UCSD-AML1 (cell line): Measurements from ENCODE around the gene SYT7.

ENCODE experiments used
- DNase-seq: peaks from one replicate; lab custom pipeline; 2025; ENCODE audit not compliant: unreplicated experiment; lab: John Stamatoyannopoulos, UW

Gene SYT7

DNA sequence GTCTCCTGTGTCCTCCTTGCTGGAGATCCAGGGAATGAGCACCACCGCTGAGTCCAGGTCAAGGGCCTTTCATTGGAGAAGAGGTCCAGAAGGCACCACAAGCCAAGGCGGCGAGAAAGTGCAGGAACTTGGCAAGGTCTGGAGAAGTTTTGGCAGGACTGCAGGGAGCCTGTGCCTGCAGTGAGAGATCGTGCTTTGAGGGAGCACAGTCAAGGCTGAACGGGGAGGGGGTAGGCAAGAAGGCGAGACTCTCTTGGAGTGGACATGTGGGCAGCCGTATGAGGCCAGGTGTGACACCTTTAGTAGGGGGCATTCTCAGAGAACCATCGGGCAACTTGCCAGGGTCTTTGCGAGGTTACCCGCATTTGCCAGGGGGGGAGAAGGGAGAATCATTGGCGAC is 41.9 kb downstream of the SYT7 start:
- no peak for DNase-seq

- no peak for DNase-seq
Observed at GRCh38 chr11:61538636-61538961, 42.3 kb downstream of the SYT7 start.

DNA sequence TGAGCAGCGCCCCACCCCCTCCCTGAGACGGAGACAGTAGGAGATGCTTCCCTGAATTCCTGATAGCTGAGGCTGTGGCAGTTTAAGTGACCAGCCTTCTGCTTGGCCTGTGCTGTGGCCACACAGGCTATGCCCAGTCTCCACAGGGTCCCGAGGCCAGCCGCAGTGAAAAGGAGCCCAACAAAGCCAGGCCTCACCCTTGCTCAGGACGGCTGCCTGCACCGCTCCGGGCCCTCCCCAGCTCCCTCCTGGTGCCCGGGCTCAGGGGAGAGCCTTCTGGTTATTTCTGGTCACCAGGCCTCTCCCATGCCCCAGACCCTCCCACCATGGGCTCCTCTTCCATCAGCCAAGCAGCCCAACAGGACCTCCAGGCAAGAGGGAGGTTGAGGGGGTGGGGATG is 43.5 kb downstream of the SYT7 start:
- DNase-seq: no peak

DNA sequence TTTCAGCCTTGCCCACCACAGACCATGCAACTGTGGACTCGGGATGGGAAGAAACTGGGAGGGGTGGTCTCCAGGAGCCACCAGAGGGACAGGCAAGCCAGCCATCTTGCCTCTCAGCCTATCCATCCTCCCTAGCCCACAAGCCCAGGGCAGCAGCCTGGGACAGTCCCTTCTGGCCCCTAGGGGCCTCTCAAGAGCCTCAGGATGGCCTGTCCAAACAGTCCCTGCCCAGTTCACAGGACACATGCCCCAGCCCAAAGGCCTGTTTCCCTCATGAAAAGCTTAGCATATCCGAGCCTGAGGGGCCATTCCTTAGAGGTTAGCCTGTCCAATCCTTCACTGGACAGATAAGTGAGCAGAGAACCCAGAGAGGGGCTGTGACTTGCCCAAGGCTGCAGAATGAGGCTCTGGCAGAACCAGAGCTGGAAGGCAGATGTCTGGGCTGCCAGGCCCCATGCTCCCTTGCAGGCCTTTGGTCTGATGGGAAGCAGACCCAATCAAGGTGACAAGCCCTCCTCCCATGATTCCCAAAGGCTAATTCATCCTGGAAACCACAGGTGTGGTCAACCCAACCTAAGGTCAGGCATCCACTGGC is 44.1 kb downstream of the SYT7 start:
- DNase-seq: no peak

GRCh38 chr11:61535998-61536675 is 44.7 kb downstream of the SYT7 start:
- DNase-seq: no peak

- DNase-seq: no peak
Observed at GRCh38 chr11:61534933-61535839, 45.7 kb downstream of the SYT7 start.

DNA sequence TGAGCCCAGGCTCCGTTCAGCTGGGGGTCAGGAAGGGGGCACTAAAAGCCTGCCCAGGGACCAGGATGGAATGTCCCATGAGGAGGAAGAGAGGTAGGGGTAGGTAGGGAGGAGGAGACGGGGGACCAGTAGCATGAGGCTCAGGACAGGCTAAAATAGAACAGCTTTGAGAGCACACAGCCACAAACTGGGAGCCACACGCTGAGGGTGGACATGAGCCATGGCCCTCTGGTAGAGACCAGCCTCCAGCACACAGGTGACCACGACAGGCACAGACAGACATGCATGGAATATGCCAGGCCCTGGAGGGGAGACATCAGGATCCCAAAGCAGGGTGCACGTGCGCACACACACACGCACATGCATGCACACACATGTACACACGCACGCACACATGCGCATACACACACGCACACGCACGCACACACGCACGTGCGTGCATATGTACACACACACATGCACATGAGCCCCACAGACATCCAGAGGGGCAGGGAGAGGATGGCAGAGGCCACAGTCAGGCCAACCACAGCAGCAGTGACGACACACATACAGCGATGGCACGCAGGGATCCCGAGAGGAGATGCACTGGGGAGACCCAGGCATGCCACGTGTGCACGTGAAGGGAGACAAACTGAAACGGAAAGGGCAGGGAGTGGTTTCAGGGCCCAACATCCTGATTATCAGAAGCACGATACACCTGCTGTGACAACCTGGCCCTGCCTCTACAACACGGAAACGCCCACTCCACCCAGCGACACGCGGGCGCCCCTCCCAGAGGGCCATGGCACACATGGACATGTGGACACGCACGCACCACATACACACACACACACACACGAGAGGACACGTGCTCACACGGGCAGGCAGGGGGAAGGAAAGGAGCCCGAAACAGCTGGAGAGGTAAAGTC is 46.6 kb downstream of the SYT7 start:
- no peak for DNase-seq

GRCh38 chr11:61533401-61533800 is 47.5 kb downstream of the SYT7 start:
- no peak for DNase-seq

DNA sequence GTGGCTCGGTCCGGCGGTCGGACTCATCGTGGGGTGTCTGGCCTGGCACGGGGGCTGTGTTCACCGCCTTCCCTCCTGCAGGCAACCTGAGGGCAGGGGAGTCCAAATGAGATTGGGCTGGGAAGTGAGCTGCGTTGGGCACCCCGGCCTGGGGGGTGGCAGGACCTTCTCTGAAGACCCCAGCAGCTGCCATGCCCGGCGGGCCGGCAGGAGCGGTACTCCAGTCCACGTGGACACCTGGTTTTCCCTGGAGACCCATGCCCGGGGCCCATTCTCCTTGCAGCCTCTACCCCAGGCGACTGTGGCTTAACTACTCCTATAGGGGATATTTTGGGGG is 47.9 kb downstream of the SYT7 start:
- no peak for DNase-seq

DNA sequence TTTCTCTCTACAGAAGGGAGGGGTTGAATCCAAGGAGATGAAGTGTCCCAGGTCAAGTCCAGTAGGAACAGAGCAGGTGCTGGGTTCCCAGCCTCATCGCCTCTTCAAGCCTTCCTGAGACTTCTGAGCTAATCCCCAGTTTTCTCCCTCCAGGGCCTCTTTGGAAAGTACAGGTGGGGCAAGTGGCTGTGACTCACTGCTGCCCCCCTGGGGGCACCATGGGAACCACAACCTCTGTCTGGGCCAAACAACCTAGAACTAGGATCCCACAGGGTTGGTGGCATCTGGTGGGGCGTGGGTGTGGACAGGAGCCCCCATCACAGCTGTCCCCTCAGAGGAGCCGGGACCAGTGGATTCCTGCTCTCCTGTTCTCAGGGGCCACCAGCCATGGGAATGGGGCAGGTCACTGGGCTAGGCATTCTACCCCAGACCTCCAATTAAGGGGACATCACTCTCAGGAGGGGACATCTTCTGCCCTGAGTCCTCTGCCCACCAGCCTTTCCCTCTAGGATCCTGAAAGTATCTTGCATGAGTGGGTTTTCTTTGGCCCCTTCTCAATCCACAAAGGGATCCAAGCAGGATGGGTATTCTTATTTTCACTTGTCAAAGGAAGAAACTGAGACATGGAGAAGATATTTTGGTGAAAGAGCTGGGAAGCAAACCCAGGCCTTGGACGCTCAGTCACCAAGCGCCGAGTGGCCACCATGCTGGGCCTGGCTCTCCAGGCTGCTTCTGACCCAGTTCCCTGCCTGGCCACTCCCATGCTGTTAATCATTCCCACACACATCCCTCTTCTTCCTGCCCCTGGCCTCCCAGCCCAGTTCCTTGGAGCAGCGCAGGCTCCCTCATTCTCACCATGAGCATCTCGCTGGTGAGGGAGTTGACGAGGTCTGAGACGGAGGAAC is 48.5 kb downstream of the SYT7 start:
- DNase-seq: peak; percentile 40

DNA sequence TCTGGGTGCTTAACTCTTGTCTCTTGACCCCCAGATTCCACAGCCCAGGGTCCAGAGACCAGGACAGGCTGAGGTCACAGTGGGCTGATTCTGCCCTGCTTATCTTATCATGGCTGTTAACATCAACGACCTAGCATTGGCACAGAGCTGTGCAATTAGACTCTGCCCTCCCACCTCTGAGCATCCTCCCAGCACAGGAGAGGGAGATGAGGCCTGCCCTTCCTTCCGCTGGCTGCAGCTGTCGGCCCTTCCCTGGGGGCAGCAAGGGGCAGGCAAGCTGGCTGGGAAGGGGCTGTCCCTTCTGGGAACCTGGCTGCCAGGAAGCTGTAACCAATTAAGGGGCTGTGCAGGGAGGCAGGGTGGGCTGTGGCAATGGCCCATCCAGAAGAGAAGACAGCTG is 49.8 kb downstream of the SYT7 start:
- no peak for DNase-seq

GRCh38 chr11:61529537-61530225 is 51.2 kb downstream of the SYT7 start:
- no peak for DNase-seq

DNA sequence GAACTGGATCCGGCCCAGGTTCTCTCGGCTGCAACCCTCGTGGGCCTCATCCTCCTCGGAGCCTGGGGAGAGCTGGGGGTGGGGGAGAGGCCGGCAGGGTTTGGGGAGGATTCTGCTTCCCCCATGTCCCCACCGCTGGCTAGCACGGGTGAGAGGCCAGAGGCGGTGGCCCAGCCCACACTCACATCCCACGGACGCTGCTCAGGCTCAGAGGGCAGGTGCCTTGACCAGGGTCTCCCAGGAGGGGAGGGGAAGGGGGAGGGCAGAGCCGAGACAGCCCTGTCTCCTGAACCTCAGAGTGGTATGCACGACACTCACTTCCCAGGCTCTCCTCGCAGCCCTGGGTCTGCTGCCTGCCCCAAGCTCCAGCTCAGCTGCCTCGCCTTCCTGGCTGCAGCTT is 52.8 kb downstream of the SYT7 start:
- DNase-seq: no peak

DNA sequence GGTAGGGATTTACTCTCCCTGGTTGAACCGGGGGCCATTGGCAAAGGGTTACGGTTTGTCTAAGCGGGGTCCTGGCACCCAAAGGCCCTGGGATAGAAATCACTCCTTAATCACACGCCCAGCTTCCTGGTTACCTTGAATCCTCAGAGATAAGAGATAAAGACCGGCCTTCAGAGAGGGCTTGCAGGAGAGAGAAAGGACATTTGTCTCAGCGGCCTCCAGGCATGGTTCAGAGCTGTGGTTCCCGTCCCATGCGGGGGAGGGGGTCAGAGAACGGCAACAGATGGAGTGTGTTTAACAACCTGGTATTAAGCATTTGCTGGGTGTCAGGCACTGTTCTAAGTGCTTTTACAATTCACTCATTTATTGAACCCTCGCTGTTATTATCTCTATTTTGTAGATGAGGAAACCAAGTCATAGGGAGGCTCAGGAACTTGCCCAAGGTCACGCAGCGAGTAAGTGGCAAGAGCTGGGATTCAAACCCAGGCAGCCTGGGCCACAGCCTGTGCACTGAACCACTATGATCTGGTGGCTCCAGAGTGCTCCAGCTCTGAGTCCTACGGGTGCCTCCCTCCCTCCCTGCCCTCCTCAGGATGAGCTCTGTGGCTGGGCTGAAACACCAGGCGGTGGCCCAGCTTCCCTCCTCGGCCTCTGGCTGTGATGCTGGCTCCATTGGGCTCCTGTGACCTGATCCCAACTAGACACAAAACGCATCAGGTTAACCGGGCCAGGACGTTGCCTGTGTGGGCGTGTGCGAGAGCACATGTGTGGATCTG is 53.7 kb downstream of the SYT7 start:
- no peak for DNase-seq

- DNase-seq: no peak
Observed at GRCh38 chr11:61526229-61526628, 54.6 kb downstream of the SYT7 start.

DNA sequence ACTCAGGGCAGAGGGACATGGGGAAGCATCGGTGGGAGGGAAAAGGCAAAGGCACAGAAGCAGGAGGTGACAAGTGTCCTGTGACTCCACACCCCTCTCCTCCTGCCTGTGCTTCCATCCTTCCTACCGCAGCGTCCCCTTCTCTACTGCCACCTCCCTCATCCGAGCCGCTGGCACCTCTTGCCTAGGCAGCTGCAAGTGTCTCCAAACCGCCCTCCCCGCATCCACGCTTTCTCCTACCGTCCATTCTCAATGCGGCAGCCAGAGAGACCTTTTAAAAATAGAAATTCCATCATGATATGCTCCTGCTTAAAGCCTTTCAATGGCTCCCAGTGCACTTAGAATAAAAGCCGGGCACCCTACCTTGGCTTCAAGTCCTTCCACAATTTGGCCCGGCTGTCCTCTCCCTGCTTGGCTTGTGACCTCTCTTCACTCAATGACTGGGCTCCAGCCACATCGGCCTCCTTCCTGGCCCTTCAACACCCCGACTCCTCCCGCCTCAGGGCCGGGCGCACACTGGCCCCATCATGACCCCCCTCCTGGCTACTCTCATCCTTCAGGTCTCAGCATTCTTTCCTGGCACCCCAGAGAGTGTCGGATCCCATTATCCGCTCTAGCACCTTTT is 55.8 kb downstream of the SYT7 start:
- no peak for DNase-seq

DNA sequence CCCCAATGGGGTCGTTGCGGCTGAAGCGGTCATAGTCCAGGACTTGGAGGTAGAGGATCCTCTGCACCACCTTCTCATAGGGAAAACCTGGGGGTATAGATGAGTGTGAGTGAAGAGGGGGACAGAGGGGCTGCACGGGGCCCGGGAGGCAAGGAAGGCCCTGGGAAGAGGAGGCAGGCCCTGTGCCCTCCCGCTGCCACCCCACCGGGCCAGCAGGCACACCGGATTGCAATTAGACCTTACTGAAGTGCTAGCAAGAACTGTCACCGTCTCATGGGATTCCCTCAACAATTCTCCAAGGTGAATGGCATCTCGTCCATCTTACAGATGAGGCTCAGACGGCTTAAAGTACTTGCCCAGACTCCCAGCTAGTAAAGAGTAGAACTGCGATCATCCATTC is 56.4 kb downstream of the SYT7 start:
- DNase-seq: no peak

GRCh38 chr11:61522881-61523280 is 58.0 kb downstream of the SYT7 start:
- no peak for DNase-seq
